ENCODE data around the gene WDTC1. TPM values are rescaled to one million over a fixed set of nuclear protein-coding genes. Genes with fewer than 3 reads are reported as not detected.
"Not testable (repeated sequence)": the region's sequence is repeated elsewhere in the genome, so short reads cannot be mapped to it uniquely, and the experiment has no call there.

The WDTC1 gene
- total and polyA plus RNA-seq, 2 experiments from 2014 or later, result 3.8 to 14.0 TPM

DNA sequence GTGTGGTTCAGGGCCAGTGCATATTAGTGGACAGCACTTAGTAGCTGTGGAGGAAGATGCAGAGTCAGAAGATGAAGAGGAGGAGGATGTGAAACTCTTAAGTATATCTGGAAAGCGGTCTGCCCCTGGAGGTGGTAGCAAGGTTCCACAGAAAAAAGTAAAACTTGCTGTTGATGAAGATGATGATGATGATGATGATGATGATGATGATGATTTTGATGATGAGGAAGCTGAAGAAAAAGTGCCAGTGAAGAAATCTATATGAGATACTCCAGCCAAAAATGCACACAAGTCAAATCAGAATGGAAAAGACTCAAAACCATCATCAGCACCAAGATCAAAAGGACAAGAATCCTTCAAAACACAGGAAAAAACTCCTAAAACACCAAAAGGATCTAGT is 27.2 kb upstream of the WDTC1 start:
- not testable (repeated sequence) for H3K4me2 ChIP-seq; H3K4me3 ChIP-seq; ATAC-seq; H3K36me3 ChIP-seq (ENCODE audit: insufficient read depth); H3K4me1 Mint-ChIP-seq; DNase-seq (ENCODE audit: low spot score); H3F3A ChIP-seq (replicated peaks; ENCODE audit: low read depth); H3K27me3 Mint-ChIP-seq (ENCODE audit: insufficient read depth, low read depth, poor library complexity); H3K36me3 Mint-ChIP-seq (ENCODE audit: low read depth); H3K27me3 ChIP-seq (ENCODE audit: insufficient read depth); H3K4me1 ChIP-seq (ENCODE audit: insufficient read depth); H3K27ac ChIP-seq (ENCODE audit: low read depth); H2AFZ ChIP-seq; H3K27ac Mint-ChIP-seq; H4K20me1 ChIP-seq (replicated peaks; ENCODE audit: insufficient read depth); H3K79me2 ChIP-seq (replicated peaks; ENCODE audit: insufficient read depth); H3K9me2 ChIP-seq (ENCODE audit: insufficient read depth); H3K4me3 Mint-ChIP-seq; H3K9me3 Mint-ChIP-seq

DNA sequence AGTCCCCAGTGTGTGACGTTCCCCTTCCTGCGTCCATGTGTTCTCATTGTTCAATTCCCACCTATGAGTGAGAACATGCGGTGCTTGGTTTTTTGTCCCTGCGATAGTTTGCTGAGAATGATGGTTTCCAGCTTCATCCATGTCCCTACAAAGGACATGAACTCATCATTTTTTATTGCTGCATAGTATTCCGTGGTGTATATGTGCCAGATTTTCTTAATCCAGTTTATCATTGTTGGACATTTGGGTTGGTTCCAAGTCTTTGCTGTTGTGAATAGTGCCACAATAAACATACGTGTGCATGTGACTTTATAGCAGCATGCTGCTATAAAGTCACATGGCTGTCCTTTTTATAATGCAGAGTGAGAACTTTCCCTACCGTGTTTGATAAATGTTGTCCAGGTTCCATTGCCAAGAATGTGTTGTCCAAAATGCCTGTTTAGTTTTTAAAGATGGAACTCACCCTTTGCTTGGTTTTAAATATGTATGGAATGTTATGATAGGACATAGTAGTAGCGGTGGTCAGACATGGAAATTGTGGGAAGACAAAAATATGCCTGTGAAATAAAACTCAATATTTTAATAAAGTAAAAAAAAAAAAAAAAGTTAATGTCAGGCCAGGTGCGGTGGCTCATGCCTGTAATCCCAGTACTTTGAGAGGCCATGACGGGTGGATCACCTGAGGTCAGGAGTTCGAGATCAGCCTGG is 26.1 kb upstream of the WDTC1 start:
- not testable (repeated sequence) for H3K27me3 Mint-ChIP-seq (ENCODE audit: insufficient read depth, low read depth, poor library complexity); H3K9me2 ChIP-seq (ENCODE audit: insufficient read depth)

DNA sequence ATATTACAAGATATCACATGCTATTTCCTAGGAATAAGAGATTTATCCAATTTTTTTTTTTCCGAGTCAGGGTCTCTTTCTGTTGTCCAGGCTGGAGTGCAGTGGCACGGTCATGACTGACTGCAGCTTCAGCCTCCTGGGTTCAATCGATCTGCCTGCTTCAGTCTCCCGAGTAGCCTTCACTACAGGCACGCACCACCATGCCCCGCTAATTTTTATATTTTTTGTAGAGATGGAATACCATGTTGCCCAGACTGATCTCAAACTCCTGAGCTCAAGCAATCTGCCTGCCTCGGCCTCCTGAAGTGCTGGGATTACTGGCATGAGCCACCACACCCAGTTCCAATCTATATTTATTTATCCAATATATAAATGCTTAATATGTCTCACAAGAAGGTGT is 18.0 kb upstream of the WDTC1 start:
- Histone ChIP-seq H3K4me2 (no peak overlapping the region), H3F3A (replicated peaks; ENCODE audit: low read depth) (no peaks in the 10 kb centered on the region), H3K79me2 (replicated peaks; ENCODE audit: insufficient read depth) (no peaks in the 10 kb centered on the region), H3K27me3 (ENCODE audit: insufficient read depth) (no peaks in the 10 kb centered on the region), H3K27ac (ENCODE audit: low read depth) (no peak overlapping the region), H3K4me3 (no peak overlapping the region), H3K9me2 (ENCODE audit: insufficient read depth) (no peaks in the 10 kb centered on the region), H3K36me3 (ENCODE audit: insufficient read depth) (no peaks in the 10 kb centered on the region), H4K20me1 (replicated peaks; ENCODE audit: insufficient read depth) (no peaks in the 10 kb centered on the region), H2AFZ (peak overlapping the region; percentile 23; the same call in 1 of the 2 replicates), H3K4me1 (ENCODE audit: insufficient read depth) (no peaks in the 10 kb centered on the region)
- no peak for DNase-seq (ENCODE audit: low spot score)
- Mint-ChIP-seq H3K4me1 (no peaks in the 10 kb centered on the region), H3K27ac (no peak overlapping the region), H3K4me3 (no peak overlapping the region), H3K36me3 (ENCODE audit: low read depth) (no peaks in the 10 kb centered on the region), H3K27me3 (ENCODE audit: insufficient read depth, low read depth, poor library complexity) (peaks cover 2% of the 10 kb centered on the region), H3K9me3 (no peaks in the 10 kb centered on the region; the same call in 2 of the 3 replicates)
- TF ChIP-seq, protein P1, sequence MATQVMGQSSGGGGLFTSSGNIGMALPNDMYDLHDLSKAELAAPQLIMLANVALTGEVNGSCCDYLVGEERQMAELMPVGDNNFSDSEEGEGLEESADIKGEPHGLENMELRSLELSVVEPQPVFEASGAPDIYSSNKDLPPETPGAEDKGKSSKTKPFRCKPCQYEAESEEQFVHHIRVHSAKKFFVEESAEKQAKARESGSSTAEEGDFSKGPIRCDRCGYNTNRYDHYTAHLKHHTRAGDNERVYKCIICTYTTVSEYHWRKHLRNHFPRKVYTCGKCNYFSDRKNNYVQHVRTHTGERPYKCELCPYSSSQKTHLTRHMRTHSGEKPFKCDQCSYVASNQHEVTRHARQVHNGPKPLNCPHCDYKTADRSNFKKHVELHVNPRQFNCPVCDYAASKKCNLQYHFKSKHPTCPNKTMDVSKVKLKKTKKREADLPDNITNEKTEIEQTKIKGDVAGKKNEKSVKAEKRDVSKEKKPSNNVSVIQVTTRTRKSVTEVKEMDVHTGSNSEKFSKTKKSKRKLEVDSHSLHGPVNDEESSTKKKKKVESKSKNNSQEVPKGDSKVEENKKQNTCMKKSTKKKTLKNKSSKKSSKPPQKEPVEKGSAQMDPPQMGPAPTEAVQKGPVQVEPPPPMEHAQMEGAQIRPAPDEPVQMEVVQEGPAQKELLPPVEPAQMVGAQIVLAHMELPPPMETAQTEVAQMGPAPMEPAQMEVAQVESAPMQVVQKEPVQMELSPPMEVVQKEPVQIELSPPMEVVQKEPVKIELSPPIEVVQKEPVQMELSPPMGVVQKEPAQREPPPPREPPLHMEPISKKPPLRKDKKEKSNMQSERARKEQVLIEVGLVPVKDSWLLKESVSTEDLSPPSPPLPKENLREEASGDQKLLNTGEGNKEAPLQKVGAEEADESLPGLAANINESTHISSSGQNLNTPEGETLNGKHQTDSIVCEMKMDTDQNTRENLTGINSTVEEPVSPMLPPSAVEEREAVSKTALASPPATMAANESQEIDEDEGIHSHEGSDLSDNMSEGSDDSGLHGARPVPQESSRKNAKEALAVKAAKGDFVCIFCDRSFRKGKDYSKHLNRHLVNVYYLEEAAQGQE (IDR thresholded peaks at IDR 0.05; ENCODE audit: unreplicated experiment), result no peak
- TF ChIP-seq ZNF114 (CRISPR knock-in tag; IDR thresholded peaks at IDR 0.05) (no peak), CREB1 (CRISPR knock-in tag; IDR thresholded peaks at IDR 0.05; ENCODE audit: low read depth) (no peak), JUNB (IDR thresholded peaks at IDR 0.05; ENCODE audit: unreplicated experiment) (no peak), POLR2AphosphoS5 (IDR thresholded peaks at IDR 0.05; ENCODE audit: low read depth) (no peak), NANOG (IDR thresholded peaks at IDR 0.05; ENCODE audit: borderline replicate concordance) (no peak)
- TF ChIP-seq, protein P2, sequence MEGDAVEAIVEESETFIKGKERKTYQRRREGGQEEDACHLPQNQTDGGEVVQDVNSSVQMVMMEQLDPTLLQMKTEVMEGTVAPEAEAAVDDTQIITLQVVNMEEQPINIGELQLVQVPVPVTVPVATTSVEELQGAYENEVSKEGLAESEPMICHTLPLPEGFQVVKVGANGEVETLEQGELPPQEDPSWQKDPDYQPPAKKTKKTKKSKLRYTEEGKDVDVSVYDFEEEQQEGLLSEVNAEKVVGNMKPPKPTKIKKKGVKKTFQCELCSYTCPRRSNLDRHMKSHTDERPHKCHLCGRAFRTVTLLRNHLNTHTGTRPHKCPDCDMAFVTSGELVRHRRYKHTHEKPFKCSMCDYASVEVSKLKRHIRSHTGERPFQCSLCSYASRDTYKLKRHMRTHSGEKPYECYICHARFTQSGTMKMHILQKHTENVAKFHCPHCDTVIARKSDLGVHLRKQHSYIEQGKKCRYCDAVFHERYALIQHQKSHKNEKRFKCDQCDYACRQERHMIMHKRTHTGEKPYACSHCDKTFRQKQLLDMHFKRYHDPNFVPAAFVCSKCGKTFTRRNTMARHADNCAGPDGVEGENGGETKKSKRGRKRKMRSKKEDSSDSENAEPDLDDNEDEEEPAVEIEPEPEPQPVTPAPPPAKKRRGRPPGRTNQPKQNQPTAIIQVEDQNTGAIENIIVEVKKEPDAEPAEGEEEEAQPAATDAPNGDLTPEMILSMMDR (conservative IDR thresholded peaks at IDR 0.05; ENCODE audit: low read depth in 2 of 2), result no peak
- no peak for ATAC-seq

More for the DNA sequence above, 26.1 kb upstream of the WDTC1 start:
- not testable (repeated sequence) for H3K27ac Mint-ChIP-seq; DNase-seq (ENCODE audit: low spot score); H2AFZ ChIP-seq; H3K9me3 Mint-ChIP-seq; H3K79me2 ChIP-seq (replicated peaks; ENCODE audit: insufficient read depth); ATAC-seq; H3K4me1 ChIP-seq (ENCODE audit: insufficient read depth); H3F3A ChIP-seq (replicated peaks; ENCODE audit: low read depth); H3K4me3 Mint-ChIP-seq; H3K4me1 Mint-ChIP-seq; H4K20me1 ChIP-seq (replicated peaks; ENCODE audit: insufficient read depth); H3K36me3 ChIP-seq (ENCODE audit: insufficient read depth); H3K27ac ChIP-seq (ENCODE audit: low read depth); H3K27me3 ChIP-seq (ENCODE audit: insufficient read depth); H3K36me3 Mint-ChIP-seq (ENCODE audit: low read depth); H3K4me3 ChIP-seq; H3K4me2 ChIP-seq

All from GM23338 (cell line).